SK-N-SH (cell line): ENCODE measurements around the gene DPH7. TPM values are rescaled to one million over a fixed set of nuclear protein-coding genes. Genes with fewer than 3 reads are reported as not detected.

Source experiments
- CTCF ChIA-PET: fragments of 300-600, 350-600 bp; formaldehyde crosslinking; extraction: SDS; loops from one replicate; lab custom pipeline; 2021; lab: Yijun Ruan, JAX
- POLR2A ChIA-PET: fragments of 350-600 bp; sonication (Branson Sonifier 250); formaldehyde crosslinking; extraction: SDS; loops from one replicate; lab custom pipeline; 2020; ENCODE audit warnings: antibody characterized with exemption, inconsistent platforms; lab: Yijun Ruan, JAX
- DNase-seq: peaks from one replicate; pipeline ENCODE4 v3.0.0; 2012
- H2AFZ ChIP-seq: fragments of 200-600 bp; sonication (generic); 2 replicates; pipeline ENCODE4 v1.8.1; 2016; ENCODE audit warnings: antibody characterized with exemption, mild to moderate bottlenecking, low read depth
- H3F3A ChIP-seq: fragments of 200-600 bp; sonication (generic); replicated peaks from 2 replicates; pipeline ENCODE3; 2016; ENCODE audit warnings: antibody characterized with exemption, mild to moderate bottlenecking; ENCODE audit not compliant: insufficient read depth
- H3K27ac ChIP-seq, 2 experiments: fragments of 200-500 bp in 1 of 2; fragments of 200-600 bp in 1 of 2; sonication (Bioruptor generic) in 1 of 2; sonication (generic), shearing (Covaris generic) in 1 of 2; 2 replicates each; pipeline versions ENCODE4 v1.5.1 to v1.6.1; 2014 to 2016; ENCODE audit warnings: low read depth in 2 of 2, inconsistent platforms in 1 of 2, low read length in 1 of 2, mild to moderate bottlenecking in 1 of 2, mixed read lengths in 1 of 2
- H3K27me3 ChIP-seq: fragments of 200-600 bp; sonication (generic), shearing (Covaris generic); 2 replicates; pipeline ENCODE4 v1.6.1; 2016; ENCODE audit warnings: mixed run types; ENCODE audit not compliant: insufficient read depth
- H3K36me3 ChIP-seq, 2 experiments: fragments of 200-500 bp in 1 of 2; fragments of 200-600 bp in 1 of 2; sonication (Bioruptor generic) in 1 of 2; sonication (generic) in 1 of 2; replicated peaks in 1 of 2; 2 replicates each; pipeline versions ENCODE3 to v1.5.1; 2014 to 2016; ENCODE audit warnings: low read length in 1 of 2, mild to moderate bottlenecking in 1 of 2; ENCODE audit not compliant: insufficient read depth in 2 of 2, control insufficient read depth in 1 of 2
- H3K4me1 ChIP-seq, 2 experiments: fragments of 200-500 bp in 1 of 2; fragments of 200-600 bp in 1 of 2; sonication (Bioruptor generic) in 1 of 2; sonication (generic), shearing (Covaris generic) in 1 of 2; 2 replicates each; pipeline versions ENCODE4 v1.5.1 to v1.6.1; 2014 to 2016; ENCODE audit warnings: low read depth in 1 of 2, low read length in 1 of 2, mixed run types in 1 of 2; ENCODE audit not compliant: insufficient read depth in 2 of 2, control insufficient read depth in 1 of 2
- H3K4me2 ChIP-seq: fragments of 200-600 bp; sonication (generic), shearing (Covaris generic); 2 replicates; pipeline ENCODE4 v1.6.1; 2017; ENCODE audit warnings: mixed run types
- H3K4me3 ChIP-seq, 2 experiments: fragments of 200-500 bp in 1 of 2; fragments of 200-600 bp in 1 of 2; sonication (Bioruptor generic) in 1 of 2; sonication (generic), shearing (Covaris generic) in 1 of 2; 2 replicates each; pipeline versions ENCODE4 v1.5.1 to v1.8.1; 2014 to 2016; ENCODE audit warnings: low read depth in 2 of 2, inconsistent platforms in 1 of 2, low read length in 1 of 2, mild to moderate bottlenecking in 1 of 2, mixed read lengths in 1 of 2, moderate library complexity in 1 of 2
- H3K79me2 ChIP-seq: fragments of 200-600 bp; sonication (generic); 2 replicates; pipeline ENCODE4 v1.8.1; 2017; ENCODE audit warnings: mild to moderate bottlenecking; ENCODE audit not compliant: insufficient read depth
- H3K9ac ChIP-seq: fragments of 200-600 bp; sonication (generic); 2 replicates; pipeline ENCODE4 v1.6.1; 2017; ENCODE audit warnings: mixed run types
- H3K9me2 ChIP-seq: fragments of 200-600 bp; sonication (generic); 2 replicates; pipeline ENCODE4 v1.6.1; 2017; ENCODE audit warnings: mixed run types
- H3K9me3 ChIP-seq: fragments of 200-600 bp; sonication (generic); 2 replicates; pipeline ENCODE4 v1.6.1; 2017; ENCODE audit warnings: mixed run types, mild to moderate bottlenecking, moderate library complexity
- H4K20me1 ChIP-seq: fragments of 200-600 bp; sonication (generic); 2 replicates; pipeline ENCODE4 v1.6.1; 2017; ENCODE audit warnings: mild to moderate bottlenecking, mixed run types; ENCODE audit not compliant: insufficient read depth
- ELF1 ChIP-seq: IDR thresholded peaks from 2 replicates; pipeline ENCODE4 v1.4.0; 2012
- EP300 ChIP-seq, 2 experiments: IDR thresholded peaks; 2 replicates each; pipeline versions ENCODE4 v1.4.0 to v1.6.1; 2012; ENCODE audit warnings: borderline replicate concordance in 1 of 2, low read depth in 1 of 2, low read length in 1 of 2
- FOXJ3 ChIP-seq: sonication (generic); formaldehyde crosslinking; IDR thresholded peaks from 2 replicates; pipeline ENCODE4 v1.5.1; 2020; ENCODE audit warnings: mild to moderate bottlenecking, missing genetic modification reagents
- FOXM1 ChIP-seq: IDR thresholded peaks from 2 replicates; pipeline ENCODE4 v1.4.0; 2012; ENCODE audit warnings: low read depth, mild to moderate bottlenecking
- GABPA ChIP-seq: IDR thresholded peaks from 2 replicates; pipeline ENCODE4 v1.4.0; 2012; ENCODE audit warnings: low read depth, mild to moderate bottlenecking
- JUND ChIP-seq: IDR thresholded peaks from 2 replicates; pipeline ENCODE4 v1.4.0; 2012
- MAX ChIP-seq: IDR thresholded peaks from 2 replicates; pipeline ENCODE4 v1.4.0; 2012; ENCODE audit warnings: low read depth
- MEF2A ChIP-seq: IDR thresholded peaks from 2 replicates; pipeline ENCODE4 v1.4.0; 2012; ENCODE audit warnings: low read depth, borderline replicate concordance
- NRF1 ChIP-seq: IDR thresholded peaks from 2 replicates; pipeline ENCODE4 v1.6.1; 2012; ENCODE audit warnings: low read depth, mild to moderate bottlenecking, low read length
- PBX3 ChIP-seq: IDR thresholded peaks from 2 replicates; pipeline ENCODE4; 2012
- RAD21 ChIP-seq: IDR thresholded peaks from 2 replicates; pipeline ENCODE4 v1.6.1; 2012; ENCODE audit warnings: mild to moderate bottlenecking, low read length
- RCOR1 ChIP-seq: fragments of 150-350 bp; IDR thresholded peaks from 2 replicates; pipeline ENCODE4 v1.6.1; 2017; ENCODE audit warnings: antibody characterized with exemption, low read length
- RFX5 ChIP-seq: IDR thresholded peaks from 2 replicates; pipeline ENCODE4 v1.6.1; 2012; ENCODE audit warnings: mild to moderate bottlenecking, improper control_type of control experiment, low read length
- RXRA ChIP-seq: IDR thresholded peaks from 2 replicates; pipeline ENCODE4 v1.4.0; 2012; ENCODE audit warnings: low read depth, mild to moderate bottlenecking, borderline replicate concordance
- TAF1 ChIP-seq: IDR thresholded peaks from 2 replicates; pipeline ENCODE4 v1.6.1; 2012; ENCODE audit warnings: low read depth, mild to moderate bottlenecking, low read length, moderate library complexity, borderline replicate concordance
- TEAD4 ChIP-seq: IDR thresholded peaks from 2 replicates; pipeline ENCODE4 v1.4.0; 2012; ENCODE audit warnings: mild to moderate bottlenecking, borderline replicate concordance; ENCODE audit not compliant: insufficient read depth
- USF1 ChIP-seq: IDR thresholded peaks from 2 replicates; pipeline ENCODE4 v1.4.0; 2012; ENCODE audit warnings: low read depth, borderline replicate concordance
- YY1 ChIP-seq: IDR thresholded peaks from 2 replicates; pipeline ENCODE4 v1.4.0; 2012; ENCODE audit warnings: low read depth, mild to moderate bottlenecking
- WGBS: methylation state at CpG from one replicate; pipeline ENCODE4 v1.1.6; 2017; ENCODE audit warnings: low lambda C conversion rate; 5-methylcytosine and 5-hydroxymethylcytosine counted together
- polyA plus RNA-seq, 3 experiments: library from polyadenylated mRNA; depleted of rRNA; stranded (reverse); fragments of >200 nt; gene quantifications; 2 replicates each; pipeline ENCODE4 v1.2.3, GENCODE V29; 2012
- TF ChIP-seq, protein P1 (sequence below): fragments of 200-600 bp; sonication (generic); IDR thresholded peaks from 2 replicates; pipeline ENCODE4 v1.6.1; 2017; ENCODE audit warnings: antibody characterized with exemption, mild to moderate bottlenecking, moderate library complexity

Gene DPH7
- polyA plus RNA-seq, 1 of the 3 experiments (the other 2 are of a cell fraction), result 59.9 TPM

DNA sequence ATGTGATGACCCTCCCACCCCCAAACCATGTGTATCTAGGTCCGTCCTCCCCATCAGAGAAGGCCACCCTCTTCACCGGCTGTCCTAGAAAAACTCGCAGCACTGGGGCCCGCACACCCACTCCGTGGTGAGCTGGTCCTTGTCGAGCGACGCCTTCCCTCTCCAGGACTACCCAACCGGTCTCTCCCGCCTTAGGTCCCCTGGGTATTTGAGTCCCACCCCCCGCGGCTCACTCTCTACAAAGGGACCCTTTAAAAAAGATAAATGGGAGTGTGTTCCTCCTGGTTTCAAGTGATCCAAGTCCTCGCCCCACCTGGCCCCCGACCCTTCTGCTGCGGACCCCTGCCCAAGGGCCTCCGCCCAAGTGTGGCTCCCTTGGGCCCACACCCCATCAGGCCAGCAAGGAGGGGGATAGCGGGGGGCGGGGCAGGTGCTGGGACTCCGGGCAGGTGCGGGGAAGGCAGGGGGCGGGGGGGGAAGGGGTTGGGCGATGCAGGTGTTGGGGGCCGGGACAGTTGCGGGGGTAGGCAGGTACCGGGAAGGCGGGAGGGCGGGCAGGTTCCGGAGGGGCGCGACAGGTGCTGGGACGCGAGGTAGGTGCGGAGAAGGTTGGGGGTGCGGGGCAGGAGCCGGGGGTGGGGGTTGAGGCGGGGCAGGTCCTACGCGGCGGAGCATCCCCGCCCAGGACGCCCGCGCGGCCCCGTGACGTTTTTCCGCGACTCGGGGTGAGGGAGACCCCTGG is 25.8 kb upstream of the DPH7 start:
- 18% methylated on average over 32 of the region's 49 CpGs for WGBS
- H3K79me2 ChIP-seq, result peaks cover 28% of the 10 kb centered on the region; the same call in 1 of the 2 replicates
- no peaks in the 10 kb centered on the region for H3K36me3 ChIP-seq
- H3K9me3 ChIP-seq, result no peaks in the 10 kb centered on the region
- no peak overlapping the region for H3K27ac ChIP-seq
- no peak overlapping the region for H2AFZ ChIP-seq
- H3K4me2 ChIP-seq, result peak overlapping the region; percentile 28; the same call in 1 of the 2 replicates
- H3K4me1 ChIP-seq, result peaks cover 0 to 17% of the 10 kb centered on the region in 2 experiments; a peak in 1 of 4 replicates
- H3K9ac ChIP-seq, result no peak overlapping the region
- H3K9me2 ChIP-seq, result no peaks in the 10 kb centered on the region
- H3K27me3 ChIP-seq, result no peaks in the 10 kb centered on the region
- H3F3A ChIP-seq, result peaks cover 12% of the 10 kb centered on the region
- H4K20me1 ChIP-seq, result no peaks in the 10 kb centered on the region; the same call in 1 of the 2 replicates
- no peak for TF ChIP-seq PBX3
- no peak for TF ChIP-seq ELF1
- no peak for TF ChIP-seq MAX
- no peak for TF ChIP-seq FOXM1
- TF ChIP-seq YY1, result no peak
- TF ChIP-seq USF1, result no peak
- no peak for TF ChIP-seq TAF1
- no peak for TF ChIP-seq TEAD4
- H3K4me3 ChIP-seq, result peak overlapping the region in 1 of 2 experiments; percentile 41; a peak in 2 of 4 replicates
- ChIA-PET CTCF (interaction anchor here (0.7 to 1.6 kb wide), 2 partner anchors 14 to 25 kb away, joined by 3 read pairs; partner anchors contain the start of gene ZMYND19), POLR2A (interaction anchor here (1.0 kb wide), 1 partner anchor 13 kb away, joined by 3 read pairs; no protein-coding TSS in a partner anchor)
- DNase-seq, result no peak

DNA sequence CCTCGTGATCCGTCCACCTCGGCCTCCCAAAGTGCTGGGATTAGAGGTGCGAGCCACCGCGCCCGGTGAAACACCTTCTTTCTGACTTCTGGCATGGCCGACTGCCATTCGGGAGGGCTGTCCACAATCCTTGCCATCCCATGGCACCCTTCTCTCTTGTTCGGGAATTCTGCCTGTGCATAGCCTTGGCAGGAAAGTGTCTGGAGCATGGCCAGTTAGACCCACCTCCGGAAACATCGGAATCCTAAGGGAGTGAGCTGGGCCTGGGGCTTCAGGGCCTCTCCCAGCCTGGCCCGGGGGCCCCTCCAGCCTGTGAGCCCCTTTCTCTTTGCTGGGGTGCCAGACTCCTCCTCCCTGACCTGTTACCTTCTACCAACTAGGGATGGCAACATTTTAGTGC is 25.2 kb upstream of the DPH7 start:
- no peak for DNase-seq
- POLR2A ChIA-PET, result no interaction called here
- peaks cover 22% of the 10 kb centered on the region; the same call in 1 of the 2 replicates for H3K79me2 ChIP-seq
- CTCF ChIA-PET, result interaction anchor here (1.7 kb wide), 1 partner anchor 25 kb away, joined by 9 read pairs; no protein-coding TSS in a partner anchor
- no peaks in the 10 kb centered on the region for H3K9me3 ChIP-seq
- H3K27ac ChIP-seq, result no peak overlapping the region
- H2AFZ ChIP-seq, result no peak overlapping the region
- no peaks in the 10 kb centered on the region for H3K9me2 ChIP-seq
- no peaks in the 10 kb centered on the region for H3K36me3 ChIP-seq
- 60% methylated on average over 12 of the region's 13 CpGs for WGBS
- no peaks in the 10 kb centered on the region for H3K27me3 ChIP-seq
- no peaks in the 10 kb centered on the region; the same call in 1 of the 2 replicates for H4K20me1 ChIP-seq
- H3K4me3 ChIP-seq, result no peak overlapping the region
- H3F3A ChIP-seq, result peaks cover 12% of the 10 kb centered on the region
- TF ChIP-seq JUND (no peak), EP300 (IDR thresholded peaks at IDR 0.05; ENCODE audit: borderline replicate concordance in 1 of 2, low read depth in 1 of 2, low read length in 1 of 2) (no peak), ELF1 (no peak), RXRA (no peak), FOXJ3 (CRISPR knock-in tag) (no peak), NRF1 (no peak), RCOR1 (no peak), RFX5 (no peak), TEAD4 (no peak), RAD21 (no peak), GABPA (no peak), MEF2A (no peak)
- TF ChIP-seq, protein P1, sequence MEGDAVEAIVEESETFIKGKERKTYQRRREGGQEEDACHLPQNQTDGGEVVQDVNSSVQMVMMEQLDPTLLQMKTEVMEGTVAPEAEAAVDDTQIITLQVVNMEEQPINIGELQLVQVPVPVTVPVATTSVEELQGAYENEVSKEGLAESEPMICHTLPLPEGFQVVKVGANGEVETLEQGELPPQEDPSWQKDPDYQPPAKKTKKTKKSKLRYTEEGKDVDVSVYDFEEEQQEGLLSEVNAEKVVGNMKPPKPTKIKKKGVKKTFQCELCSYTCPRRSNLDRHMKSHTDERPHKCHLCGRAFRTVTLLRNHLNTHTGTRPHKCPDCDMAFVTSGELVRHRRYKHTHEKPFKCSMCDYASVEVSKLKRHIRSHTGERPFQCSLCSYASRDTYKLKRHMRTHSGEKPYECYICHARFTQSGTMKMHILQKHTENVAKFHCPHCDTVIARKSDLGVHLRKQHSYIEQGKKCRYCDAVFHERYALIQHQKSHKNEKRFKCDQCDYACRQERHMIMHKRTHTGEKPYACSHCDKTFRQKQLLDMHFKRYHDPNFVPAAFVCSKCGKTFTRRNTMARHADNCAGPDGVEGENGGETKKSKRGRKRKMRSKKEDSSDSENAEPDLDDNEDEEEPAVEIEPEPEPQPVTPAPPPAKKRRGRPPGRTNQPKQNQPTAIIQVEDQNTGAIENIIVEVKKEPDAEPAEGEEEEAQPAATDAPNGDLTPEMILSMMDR, result no peak
- no peak overlapping the region for H3K9ac ChIP-seq
- H3K4me1 ChIP-seq, result peaks cover 0 to 17% of the 10 kb centered on the region in 2 experiments; a peak in 1 of 4 replicates
- no peak overlapping the region for H3K4me2 ChIP-seq
